NCI-H2196 treated with DMSO at 0.1 percent for 48 hours (cell line): ENCODE measurements around the gene UBE2E1.

ENCODE experiments used
- DNase-seq: peaks from one replicate; lab custom pipeline; 2025; ENCODE audit not compliant: unreplicated experiment; lab: John Stamatoyannopoulos, UW

The UBE2E1 gene

GRCh38 chr3:23820888-23821287, 15.1 kb downstream of the UBE2E1 start:
- DNase-seq, result no peak

GRCh38 chr3:23821858-23822257, 16.1 kb downstream of the UBE2E1 start:
- no peak for DNase-seq

GRCh38 chr3:23822559-23822958, 16.8 kb downstream of the UBE2E1 start:
- DNase-seq, result no peak

- no peak for DNase-seq
Measured at GRCh38 chr3:23823620-23824019, 17.9 kb downstream of the UBE2E1 start.

GRCh38 chr3:23824699-23825444, 19.1 kb downstream of the UBE2E1 start:
- DNase-seq, result no peak

- no peak for DNase-seq
Measured at GRCh38 chr3:23825802-23826201, 20.0 kb downstream of the UBE2E1 start.

- no peak for DNase-seq
Measured at GRCh38 chr3:23826382-23827064, 20.8 kb downstream of the UBE2E1 start.

- DNase-seq, result no peak
Measured at GRCh38 chr3:23829242-23829934, 23.6 kb downstream of the UBE2E1 start.

GRCh38 chr3:23830869-23831484, 25.2 kb downstream of the UBE2E1 start:
- no peak for DNase-seq

GRCh38 chr3:23831517-23832394, 26.0 kb downstream of the UBE2E1 start:
- DNase-seq, result no peak

GRCh38 chr3:23832523-23832922, 26.8 kb downstream of the UBE2E1 start:
- no peak for DNase-seq

GRCh38 chr3:23834082-23834870, 28.5 kb downstream of the UBE2E1 start:
- DNase-seq, result no peak

GRCh38 chr3:23835087-23835486, 29.3 kb downstream of the UBE2E1 start:
- DNase-seq, result no peak

- DNase-seq, result no peak
Measured at GRCh38 chr3:23835802-23836201, 30.0 kb downstream of the UBE2E1 start.

- no peak for DNase-seq
Measured at GRCh38 chr3:23836536-23837230, 30.9 kb downstream of the UBE2E1 start.

GRCh38 chr3:23837286-23837685, 31.5 kb downstream of the UBE2E1 start:
- DNase-seq, result no peak

GRCh38 chr3:23837691-23838090, 31.9 kb downstream of the UBE2E1 start:
- DNase-seq, result no peak

- no peak for DNase-seq
Measured at GRCh38 chr3:23840521-23840920, 34.8 kb downstream of the UBE2E1 start.

- DNase-seq, result no peak
Measured at GRCh38 chr3:23843869-23844268, 38.1 kb downstream of the UBE2E1 start.
